C4-2B (cell line): ENCODE data around the gene CREBL2.

Experiments used
- CTCF ChIP-seq: fragments of 450-650 bp; conservative IDR thresholded peaks from 2 replicates; pipeline ENCODE4 v1.5.1; 2017; ENCODE audit warnings: mild to moderate bottlenecking
- ZFX ChIP-seq: fragments of 450-650 bp; IDR thresholded peaks from 2 replicates; pipeline ENCODE4 v1.6.1; 2017

- no peak for TF ChIP-seq CTCF
- TF ChIP-seq ZFX = no peak
These were observed 24.6 kb upstream of the CREBL2 start for GRCh38 chr12:12586879-12587675.
